ENCODE data around the gene RNF14. TPM values are rescaled to one million over a fixed set of nuclear protein-coding genes. Genes with fewer than 3 reads are reported as not detected.
"Not testable (repeated sequence)": the region's sequence is repeated elsewhere in the genome, so short reads cannot be mapped to it uniquely, and the experiment has no call there.

RNF14 gene
- total RNA-seq, 1 experiment from 2014 or later, result 29.7 TPM

DNA sequence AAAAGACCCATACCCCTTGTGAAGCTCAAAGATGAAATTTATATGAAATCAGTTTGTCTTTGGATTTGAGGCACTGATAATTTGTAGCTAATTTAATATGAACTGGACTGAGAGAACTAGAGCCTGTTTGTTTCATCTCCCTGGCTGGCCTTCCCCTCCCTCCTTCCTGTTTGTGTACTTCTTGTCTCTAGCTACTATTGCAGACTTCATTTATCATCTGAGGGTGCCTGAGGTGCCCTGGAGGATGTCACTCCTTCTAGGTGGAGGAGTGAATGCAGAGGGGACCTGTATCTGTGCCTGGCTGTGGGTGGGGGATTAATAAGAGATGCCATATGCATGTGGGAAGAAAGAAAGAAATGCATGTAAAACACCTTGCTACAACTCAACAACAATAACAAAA, 66.1 kb downstream of the RNF14 start:
- Histone ChIP-seq H3K4me1 (replicated peaks; ENCODE audit: insufficient read depth) (no peaks in the 10 kb centered on the region), H3K9me2 (ENCODE audit: insufficient read depth) (no peaks in the 10 kb centered on the region), H3K4me2 (no peak overlapping the region), H3K36me3 (ENCODE audit: low read depth) (no peaks in the 10 kb centered on the region), H3K27me3 (ENCODE audit: insufficient read depth, low read depth) (no peaks in the 10 kb centered on the region), H3K9me3 (ENCODE audit: insufficient read depth, low read depth) (no peaks in the 10 kb centered on the region), H3K79me2 (ENCODE audit: low read depth) (no peaks in the 10 kb centered on the region), H2AFZ (no peak overlapping the region), H3K27ac (no peak overlapping the region), H4K20me1 (ENCODE audit: insufficient read depth) (no peaks in the 10 kb centered on the region), H3F3A (ENCODE audit: insufficient read depth, low read depth) (no peaks in the 10 kb centered on the region), H3K4me3 (no peak overlapping the region)
- no peak for TF ChIP-seq EZH2 (IDR thresholded peaks at IDR 0.05; ENCODE audit: low read depth)
- TF ChIP-seq, protein P1, sequence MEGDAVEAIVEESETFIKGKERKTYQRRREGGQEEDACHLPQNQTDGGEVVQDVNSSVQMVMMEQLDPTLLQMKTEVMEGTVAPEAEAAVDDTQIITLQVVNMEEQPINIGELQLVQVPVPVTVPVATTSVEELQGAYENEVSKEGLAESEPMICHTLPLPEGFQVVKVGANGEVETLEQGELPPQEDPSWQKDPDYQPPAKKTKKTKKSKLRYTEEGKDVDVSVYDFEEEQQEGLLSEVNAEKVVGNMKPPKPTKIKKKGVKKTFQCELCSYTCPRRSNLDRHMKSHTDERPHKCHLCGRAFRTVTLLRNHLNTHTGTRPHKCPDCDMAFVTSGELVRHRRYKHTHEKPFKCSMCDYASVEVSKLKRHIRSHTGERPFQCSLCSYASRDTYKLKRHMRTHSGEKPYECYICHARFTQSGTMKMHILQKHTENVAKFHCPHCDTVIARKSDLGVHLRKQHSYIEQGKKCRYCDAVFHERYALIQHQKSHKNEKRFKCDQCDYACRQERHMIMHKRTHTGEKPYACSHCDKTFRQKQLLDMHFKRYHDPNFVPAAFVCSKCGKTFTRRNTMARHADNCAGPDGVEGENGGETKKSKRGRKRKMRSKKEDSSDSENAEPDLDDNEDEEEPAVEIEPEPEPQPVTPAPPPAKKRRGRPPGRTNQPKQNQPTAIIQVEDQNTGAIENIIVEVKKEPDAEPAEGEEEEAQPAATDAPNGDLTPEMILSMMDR (conservative IDR thresholded peaks at IDR 0.05), result no peak
- BruUV-seq (replicated peaks), result no TSS peak
- ChIA-PET POLR2A (ENCODE audit: unreplicated experiment) (interaction anchor here (0.6 kb wide), 1 partner anchor 44 kb away, joined by 5 read pairs; no protein-coding TSS in a partner anchor), CTCF (no interaction called here)
- no peak for DNase-seq
- intact Hi-C loops (cut with micrococcal nuclease; ENCODE audit: unreplicated experiment), result no loop called here

DNA sequence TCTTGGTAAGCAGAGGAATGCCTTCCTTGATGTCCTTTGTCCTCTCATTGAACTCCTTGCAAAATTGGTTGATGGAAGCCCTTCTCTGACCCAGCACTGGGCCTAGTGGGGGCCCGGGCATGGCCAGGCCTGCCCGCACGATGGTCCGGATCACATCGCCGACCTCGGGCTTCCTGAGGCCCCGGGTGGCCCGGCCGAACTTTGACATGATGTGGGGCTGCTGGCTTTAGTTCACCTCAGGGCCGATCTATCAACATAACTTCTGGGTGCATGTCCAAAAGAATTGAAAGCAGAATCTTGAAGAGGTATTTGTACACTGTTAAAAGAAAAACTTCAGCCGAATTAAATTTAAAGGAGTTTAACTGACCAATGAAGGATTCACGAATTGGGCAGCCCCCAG, 68.0 kb downstream of the RNF14 start:
- Histone ChIP-seq H2AFZ (no peak overlapping the region), H3K4me3 (no peak overlapping the region), H3K36me3 (ENCODE audit: low read depth) (no peaks in the 10 kb centered on the region), H3K27ac (no peak overlapping the region), H3K4me1 (replicated peaks; ENCODE audit: insufficient read depth) (peaks cover 4% of the 10 kb centered on the region; the same call in 1 of the 2 replicates), H3K79me2 (ENCODE audit: low read depth) (no peaks in the 10 kb centered on the region), H3K27me3 (ENCODE audit: insufficient read depth, low read depth) (no peaks in the 10 kb centered on the region), H3F3A (ENCODE audit: insufficient read depth, low read depth) (no peaks in the 10 kb centered on the region), H4K20me1 (ENCODE audit: insufficient read depth) (no peaks in the 10 kb centered on the region), H3K9me2 (ENCODE audit: insufficient read depth) (no peaks in the 10 kb centered on the region), H3K9me3 (ENCODE audit: insufficient read depth, low read depth) (no peaks in the 10 kb centered on the region), H3K4me2 (no peak overlapping the region)
- DNase-seq, result no peak
- no TSS peak for BruUV-seq (replicated peaks)
- POLR2A ChIA-PET (ENCODE audit: unreplicated experiment), result no interaction called here
- CTCF ChIA-PET, result no interaction called here
- intact Hi-C loops (cut with micrococcal nuclease; ENCODE audit: unreplicated experiment), result no loop called here
- no peak for TF ChIP-seq EZH2 (IDR thresholded peaks at IDR 0.05; ENCODE audit: low read depth)
- TF ChIP-seq, protein P1 (conservative IDR thresholded peaks at IDR 0.05), result no peak

DNA sequence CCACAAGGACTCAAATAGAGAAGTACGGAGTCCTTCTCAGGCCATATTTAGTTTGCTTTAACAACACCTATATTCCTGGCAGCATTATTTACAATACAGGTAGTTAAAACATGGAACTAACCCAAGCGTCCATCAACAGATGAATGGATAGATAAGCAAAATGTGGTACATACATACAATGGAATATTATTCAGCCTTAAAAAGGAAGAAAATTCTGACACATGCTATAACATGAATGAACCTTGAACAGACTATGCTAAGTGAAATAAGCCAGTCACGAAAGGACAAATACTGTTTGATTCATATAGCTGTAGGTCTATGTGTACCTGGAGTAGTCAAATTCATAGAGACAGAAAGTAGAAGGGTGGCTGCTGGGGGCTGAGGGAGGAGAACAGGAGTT, 68.7 kb downstream of the RNF14 start:
- H3K36me3 ChIP-seq (ENCODE audit: low read depth); BruUV-seq (replicated peaks); H3K4me3 ChIP-seq; H3K9me3 ChIP-seq (ENCODE audit: insufficient read depth, low read depth); H3K4me1 ChIP-seq (replicated peaks; ENCODE audit: insufficient read depth); DNase-seq; H3K9me2 ChIP-seq (ENCODE audit: insufficient read depth); H3K79me2 ChIP-seq (ENCODE audit: low read depth); POLR2A ChIA-PET (ENCODE audit: unreplicated experiment); H3F3A ChIP-seq (ENCODE audit: insufficient read depth, low read depth); H3K27ac ChIP-seq; H3K27me3 ChIP-seq (ENCODE audit: insufficient read depth, low read depth); H2AFZ ChIP-seq; intact Hi-C loops (cut with micrococcal nuclease; ENCODE audit: unreplicated experiment); H3K4me2 ChIP-seq; H4K20me1 ChIP-seq (ENCODE audit: insufficient read depth): not testable (repeated sequence)
- CTCF ChIA-PET, result interaction anchor here (0.7 kb wide), 1 partner anchor 14 kb away, joined by 4 read pairs; no protein-coding TSS in a partner anchor

DNA sequence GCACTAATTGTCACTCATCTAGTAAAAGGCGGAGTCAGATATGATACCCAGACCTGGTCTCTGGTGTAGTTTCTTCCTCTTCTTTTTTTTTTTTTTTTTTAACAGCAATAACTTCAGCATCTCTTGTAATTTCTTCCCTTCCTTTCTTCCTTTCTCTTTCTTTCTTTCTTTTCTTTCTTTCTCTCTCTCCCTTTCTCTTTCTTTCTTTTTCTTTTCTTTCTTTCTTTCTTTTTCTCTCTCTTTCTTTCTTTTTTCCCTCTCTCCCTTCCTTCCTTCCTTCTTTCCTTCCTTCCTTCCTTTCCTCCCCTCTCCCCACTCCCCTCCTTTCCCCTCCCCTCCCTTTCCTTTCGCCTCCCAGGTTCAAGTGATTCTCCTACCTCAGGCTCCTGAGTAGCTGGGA, 69.8 kb downstream of the RNF14 start:
- no peak for DNase-seq
- Histone ChIP-seq H3K4me3 (no peak overlapping the region), H3K4me1 (replicated peaks; ENCODE audit: insufficient read depth) (peaks cover 4% of the 10 kb centered on the region; the same call in 1 of the 2 replicates), H3K79me2 (ENCODE audit: low read depth) (no peaks in the 10 kb centered on the region), H3F3A (ENCODE audit: insufficient read depth, low read depth) (no peaks in the 10 kb centered on the region), H4K20me1 (ENCODE audit: insufficient read depth) (no peaks in the 10 kb centered on the region), H3K9me2 (ENCODE audit: insufficient read depth) (no peaks in the 10 kb centered on the region), H3K27me3 (ENCODE audit: insufficient read depth, low read depth) (no peaks in the 10 kb centered on the region), H3K9me3 (ENCODE audit: insufficient read depth, low read depth) (no peaks in the 10 kb centered on the region), H2AFZ (no peak overlapping the region), H3K27ac (no peak overlapping the region), H3K4me2 (no peak overlapping the region), H3K36me3 (ENCODE audit: low read depth) (no peaks in the 10 kb centered on the region)
- CTCF ChIA-PET, result no interaction called here
- no TSS peak for BruUV-seq (replicated peaks)
- TF ChIP-seq, protein P1 (conservative IDR thresholded peaks at IDR 0.05), result no peak
- no peak for TF ChIP-seq EZH2 (IDR thresholded peaks at IDR 0.05; ENCODE audit: low read depth)
- intact Hi-C loops (cut with micrococcal nuclease; ENCODE audit: unreplicated experiment), result no loop called here
- POLR2A ChIA-PET (ENCODE audit: unreplicated experiment), result no interaction called here
